ENCODE measurements around the gene KAT8. TPM values are rescaled to one million over a fixed set of nuclear protein-coding genes. Genes with fewer than 3 reads are reported as not detected.

KAT8 gene
- total and polyA plus RNA-seq, 9 of the 15 experiments (the other 6 are each of a cell fraction or from before 2014, with no cell fraction given) = 10.0 to 98.5 (median 76.4) TPM

GRCh38 chr16:31148896-31149295 lies 31.4 kb downstream of the KAT8 start:
- Histone ChIP-seq H3K27me3 (ENCODE audit: control insufficient read depth in 2 of 2, insufficient read depth in 2 of 2, low read length in 2 of 2) (peaks cover 15 to 21% of the 10 kb centered on the region in 2 experiments; a peak in 4 of 5 replicates), H3K9me1 (ENCODE audit: control insufficient read depth, insufficient read depth, low read length) (no peaks in the 10 kb centered on the region), H3K79me2 (ENCODE audit: control insufficient read depth, insufficient read depth, low read length) (no peaks in the 10 kb centered on the region), H3K4me2 (ENCODE audit: insufficient read depth, low read length) (no peak overlapping the region), H3K4me1 (replicated peaks in 1 of 2; ENCODE audit: control insufficient read depth in 2 of 2, insufficient read depth in 2 of 2, low read length in 2 of 2) (peaks cover 0 to 25% of the 10 kb centered on the region in 2 experiments; a peak in 3 of 5 replicates), H4K20me1 (replicated peaks; ENCODE audit: control insufficient read depth, insufficient read depth, low read length) (no peaks in the 10 kb centered on the region; the same call in 1 of the 2 replicates), H3K9me3 (replicated peaks; ENCODE audit: control insufficient read depth, insufficient read depth, low read depth, low read length) (no peaks in the 10 kb centered on the region), H3K36me3 (ENCODE audit: control insufficient read depth, insufficient read depth, low read length) (no peaks in the 10 kb centered on the region), H3K9ac (ENCODE audit: insufficient read depth in 1 of 2, low read depth in 2 of 2, low read length in 2 of 2) (peak overlapping the region in 1 of 2 experiments; percentile 87; a peak in 1 of 4 replicates), H3K4me3 (no peak overlapping the region), H2AFZ (ENCODE audit: low read depth, low read length) (no peak overlapping the region), H3K27ac (ENCODE audit: extremely low read depth, low read depth, low read length) (no peak overlapping the region)
- no peak for ATAC-seq
- FAIRE-seq = no peak
- DNase-seq (ENCODE audit: extremely low read depth in 1 of 4, low spot score in 3 of 4) = peak in 1 of 4 experiments; percentile 8
- CTCF ChIA-PET (ENCODE audit: low intra/inter-chr PET ratio) = no interaction called here
- POLR2A ChIA-PET = interaction anchor here (0.6 to 2.3 kb wide), 4 partner anchors 10 to 82 kb away, joined by 3 to 9 read pairs (median 4); partner anchors contain the start of gene FUS
- TF ChIP-seq KHSRP (IDR thresholded peaks at IDR 0.05) = no peak
- TF ChIP-seq TCF7L2 (IDR thresholded peaks at IDR 0.05; ENCODE audit: low read depth, low read length) = no peak
- no peak for TF ChIP-seq FOS (IDR thresholded peaks at IDR 0.05; ENCODE audit: extremely low read depth, insufficient read length)
- no peak for TF ChIP-seq MTF1 (CRISPR knock-in tag; IDR thresholded peaks at IDR 0.05; ENCODE audit: borderline replicate concordance)
- TF ChIP-seq ZNF408 (CRISPR knock-in tag; IDR thresholded peaks at IDR 0.05; ENCODE audit: low read depth) = no peak
- no peak for TF ChIP-seq NBN (IDR thresholded peaks at IDR 0.05; ENCODE audit: low read depth)
- peak; percentile 31; the same call in 1 of the 2 replicates for TF ChIP-seq EGR1 (conservative IDR thresholded peaks at IDR 0.05)
- no peak for TF ChIP-seq CC2D1A (IDR thresholded peaks at IDR 0.05)
- BruUV-seq (replicated peaks) = no TSS peak
- 75% methylated on average over 22 of the region's 25 CpGs for WGBS (ENCODE audit: insufficient coverage, low coverage, missing lambda C conversion rate)
- in situ Hi-C loops (cut with MboI) = no loop called here
- intact Hi-C loops (cut with micrococcal nuclease) = loop anchor here (10.0 kb wide), 1 partner anchor 164 kb away; the partner anchor contains the start of gene HSD3B7
